Gastrocnemius medialis (tissue), 4 donors: Measurements from ENCODE around the gene ITIH6. TPM values are rescaled to one million over a fixed set of nuclear protein-coding genes. Genes with fewer than 3 reads are reported as not detected.
"Not testable (repeated sequence)": the region's sequence is repeated elsewhere in the genome, so short reads cannot be mapped to it uniquely, and the experiment has no call there.

Experiments used
- ATAC-seq, 2 donors: fragments of 150-250 bp; one replicate each; pipeline ENCODE4 v1.9.1; 2016
- DNase-seq, 2 donors: peaks; one replicate each; pipeline ENCODE4 v3.0.0-alpha.2; 2019
- H3K27ac ChIP-seq, 4 donors: fragments of 200-600 bp; sonication (generic); 1 replicate in 1 of 4; 2 replicates in 3 of 4; pipeline ENCODE4 v1.5.1; 2016 to 2018; ENCODE audit warnings: mild to moderate bottlenecking in 2 of 4, moderate library complexity in 1 of 4
- H3K27me3 ChIP-seq, 3 donors: fragments of 200-600 bp; sonication (generic) in 2 of 3; 1 replicate in 1 of 3; 2 replicates in 2 of 3; pipeline versions ENCODE4 v1.5.1 to v1.6.0; 2016 to 2019; ENCODE audit warnings: mild to moderate bottlenecking in 1 of 3, moderate library complexity in 1 of 3
- H3K36me3 ChIP-seq, 2 donors: fragments of 200-600 bp; sonication (generic) in 1 of 2; one replicate each; pipeline ENCODE4 v1.5.1; 2017 to 2018
- H3K4me1 ChIP-seq, 2 donors: fragments of 200-600 bp; sonication (generic) in 1 of 2; one replicate each; pipeline ENCODE4 v1.5.1; 2016 to 2017; ENCODE audit warnings: mild to moderate bottlenecking in 2 of 2
- H3K4me3 ChIP-seq, 4 donors: fragments of 200-600 bp; sonication (generic) in 3 of 4; 1 replicate in 1 of 4; 2 replicates in 3 of 4; pipeline ENCODE4 v1.5.1; 2016 to 2019; ENCODE audit warnings: mild to moderate bottlenecking in 2 of 4
- H3K9me3 ChIP-seq, 3 donors: fragments of 200-600 bp; sonication (generic) in 2 of 3; 1 replicate in 1 of 3; 2 replicates in 2 of 3; pipeline ENCODE4 v1.5.1; 2016 to 2019
- POLR2A ChIP-seq, 2 donors: fragments of 450-650 bp; IDR thresholded peaks; one replicate each; pipeline ENCODE4 v1.6.1; 2017; ENCODE audit warnings: antibody characterized with exemption in 2 of 2, mild to moderate bottlenecking in 2 of 2, moderate library complexity in 2 of 2
- in situ Hi-C, 4 donors: fragments of 200-750 bp; cut with MboI; loops; one replicate each; pipeline versions ENCODE4 v1.15.0 to v1.8.0; 2017; ENCODE audit warnings: low sequenced_read_pairs in 4 of 4
- intact Hi-C: fragments of 100-400 bp; cut with DNase I; formaldehyde crosslinking; loops from one replicate; pipeline ENCODE4 v1.15.1; 2023; ENCODE audit warnings: low total_unique reads
- total RNA-seq, 4 donors: library from RNA; depleted of rRNA; stranded (reverse); fragments of >200 nt; gene quantifications; one replicate each; pipeline versions ENCODE4 v1.1.0 to v1.2.3, GENCODE V29; 2016
- TF ChIP-seq, protein P1 (sequence below), 5 experiments: fragments of 450-650 bp in 3 of 5; fragments of 200-600 bp in 2 of 5; sonication (generic) in 2 of 5; IDR thresholded peaks in 4 of 5; conservative IDR thresholded peaks in 1 of 5; 1 replicate in 4 of 5; 2 replicates in 1 of 5; pipeline ENCODE4 v1.5.1; 2016 to 2019; ENCODE audit warnings: antibody characterized with exemption in 5 of 5, mild to moderate bottlenecking in 3 of 5, moderate library complexity in 3 of 5

Gene ITIH6, protein sequence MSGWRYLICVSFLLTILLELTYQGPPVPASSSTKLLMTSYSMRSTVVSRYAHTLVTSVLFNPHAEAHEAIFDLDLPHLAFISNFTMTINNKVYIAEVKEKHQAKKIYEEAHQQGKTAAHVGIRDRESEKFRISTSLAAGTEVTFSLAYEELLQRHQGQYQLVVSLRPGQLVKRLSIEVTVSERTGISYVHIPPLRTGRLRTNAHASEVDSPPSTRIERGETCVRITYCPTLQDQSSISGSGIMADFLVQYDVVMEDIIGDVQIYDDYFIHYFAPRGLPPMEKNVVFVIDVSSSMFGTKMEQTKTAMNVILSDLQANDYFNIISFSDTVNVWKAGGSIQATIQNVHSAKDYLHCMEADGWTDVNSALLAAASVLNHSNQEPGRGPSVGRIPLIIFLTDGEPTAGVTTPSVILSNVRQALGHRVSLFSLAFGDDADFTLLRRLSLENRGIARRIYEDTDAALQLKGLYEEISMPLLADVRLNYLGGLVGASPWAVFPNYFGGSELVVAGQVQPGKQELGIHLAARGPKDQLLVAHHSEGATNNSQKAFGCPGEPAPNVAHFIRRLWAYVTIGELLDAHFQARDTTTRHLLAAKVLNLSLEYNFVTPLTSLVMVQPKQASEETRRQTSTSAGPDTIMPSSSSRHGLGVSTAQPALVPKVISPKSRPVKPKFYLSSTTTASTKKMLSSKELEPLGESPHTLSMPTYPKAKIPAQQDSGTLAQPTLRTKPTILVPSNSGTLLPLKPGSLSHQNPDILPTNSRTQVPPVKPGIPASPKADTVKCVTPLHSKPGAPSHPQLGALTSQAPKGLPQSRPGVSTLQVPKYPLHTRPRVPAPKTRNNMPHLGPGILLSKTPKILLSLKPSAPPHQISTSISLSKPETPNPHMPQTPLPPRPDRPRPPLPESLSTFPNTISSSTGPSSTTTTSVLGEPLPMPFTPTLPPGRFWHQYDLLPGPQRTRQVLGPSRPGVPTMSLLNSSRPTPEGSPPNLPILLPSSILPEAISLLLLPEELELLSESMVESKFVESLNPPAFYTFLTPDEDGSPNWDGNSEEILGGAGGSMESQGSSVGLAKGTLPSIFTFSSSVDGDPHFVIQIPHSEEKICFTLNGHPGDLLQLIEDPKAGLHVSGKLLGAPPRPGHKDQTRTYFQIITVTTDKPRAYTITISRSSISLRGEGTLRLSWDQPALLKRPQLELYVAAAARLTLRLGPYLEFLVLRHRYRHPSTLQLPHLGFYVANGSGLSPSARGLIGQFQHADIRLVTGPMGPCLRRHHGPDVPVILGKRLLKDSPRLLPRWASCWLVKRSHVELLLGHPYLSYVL
- total RNA-seq, result not detected

DNA sequence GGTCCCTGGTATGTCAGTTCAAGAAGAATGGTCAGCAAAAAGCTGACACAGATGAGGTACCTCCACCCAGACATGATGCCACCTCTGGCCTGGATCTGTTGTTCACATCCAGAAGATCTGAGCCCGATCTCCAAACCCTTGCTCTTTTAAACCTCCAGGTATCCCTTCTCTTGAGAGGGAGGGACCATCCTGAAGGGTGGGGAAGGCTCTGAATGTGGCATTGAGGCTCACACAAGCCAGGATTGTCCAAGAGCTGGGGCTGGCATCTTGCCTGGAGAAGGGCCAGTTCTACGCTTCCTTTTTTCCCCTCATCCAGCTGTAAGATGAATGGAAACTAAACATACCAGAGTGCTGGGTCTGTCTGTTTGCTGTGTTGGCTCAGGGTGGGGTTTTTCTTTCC is at the start of gene ITIH6:
Gene ITIH6, minus strand, starts transcription at position 119 of the 400 bp plus-strand sequence. Its CDS starts 45 bp downstream, at position 74.
- no peak within 1 kb of the TSS for H3K4me3 ChIP-seq
- no peaks in the 10 kb centered on the region for H3K9me3 ChIP-seq
- TF ChIP-seq, protein P1, sequence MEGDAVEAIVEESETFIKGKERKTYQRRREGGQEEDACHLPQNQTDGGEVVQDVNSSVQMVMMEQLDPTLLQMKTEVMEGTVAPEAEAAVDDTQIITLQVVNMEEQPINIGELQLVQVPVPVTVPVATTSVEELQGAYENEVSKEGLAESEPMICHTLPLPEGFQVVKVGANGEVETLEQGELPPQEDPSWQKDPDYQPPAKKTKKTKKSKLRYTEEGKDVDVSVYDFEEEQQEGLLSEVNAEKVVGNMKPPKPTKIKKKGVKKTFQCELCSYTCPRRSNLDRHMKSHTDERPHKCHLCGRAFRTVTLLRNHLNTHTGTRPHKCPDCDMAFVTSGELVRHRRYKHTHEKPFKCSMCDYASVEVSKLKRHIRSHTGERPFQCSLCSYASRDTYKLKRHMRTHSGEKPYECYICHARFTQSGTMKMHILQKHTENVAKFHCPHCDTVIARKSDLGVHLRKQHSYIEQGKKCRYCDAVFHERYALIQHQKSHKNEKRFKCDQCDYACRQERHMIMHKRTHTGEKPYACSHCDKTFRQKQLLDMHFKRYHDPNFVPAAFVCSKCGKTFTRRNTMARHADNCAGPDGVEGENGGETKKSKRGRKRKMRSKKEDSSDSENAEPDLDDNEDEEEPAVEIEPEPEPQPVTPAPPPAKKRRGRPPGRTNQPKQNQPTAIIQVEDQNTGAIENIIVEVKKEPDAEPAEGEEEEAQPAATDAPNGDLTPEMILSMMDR (IDR thresholded peaks at IDR 0.05 in 4 of 5, conservative IDR thresholded peaks at IDR 0.05 in 1 of 5), result no peak
- TF ChIP-seq POLR2A (IDR thresholded peaks at IDR 0.05), result no peak
- intact Hi-C loops, result no loop called here
- no peaks in the 10 kb centered on the region for H3K36me3 ChIP-seq
- no peak for ATAC-seq
- in situ Hi-C loops, result no loop called here
- no peaks in the 10 kb centered on the region for H3K27me3 ChIP-seq
- no peak for DNase-seq
- H3K4me1 ChIP-seq, result no peaks in the 10 kb centered on the region
- H3K27ac ChIP-seq, result no peak within 1 kb of the TSS

DNA sequence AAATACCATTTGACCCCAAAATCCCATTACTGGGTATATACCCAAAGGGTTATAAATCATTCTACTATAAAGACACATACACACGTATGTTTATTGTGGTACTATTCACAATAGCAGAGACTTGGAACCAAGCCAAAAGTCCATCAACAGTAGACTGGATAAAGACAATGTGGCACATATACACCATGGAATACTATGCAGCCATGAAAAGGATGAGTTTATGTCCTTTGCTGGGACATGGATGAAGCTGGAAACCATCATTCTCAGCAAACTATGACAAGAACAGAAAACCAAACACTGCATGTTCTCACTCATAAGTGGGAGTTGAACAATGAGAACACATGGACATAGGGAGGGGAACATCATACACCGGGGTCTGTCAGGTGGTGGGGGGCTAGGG is 49.6 kb upstream of the ITIH6 start:
- H3K4me3 ChIP-seq, H3K9me3 ChIP-seq, H3K27me3 ChIP-seq, H3K36me3 ChIP-seq, ATAC-seq, H3K4me1 ChIP-seq, DNase-seq, H3K27ac ChIP-seq, in situ Hi-C loops, intact Hi-C loops: not testable (repeated sequence)

DNA sequence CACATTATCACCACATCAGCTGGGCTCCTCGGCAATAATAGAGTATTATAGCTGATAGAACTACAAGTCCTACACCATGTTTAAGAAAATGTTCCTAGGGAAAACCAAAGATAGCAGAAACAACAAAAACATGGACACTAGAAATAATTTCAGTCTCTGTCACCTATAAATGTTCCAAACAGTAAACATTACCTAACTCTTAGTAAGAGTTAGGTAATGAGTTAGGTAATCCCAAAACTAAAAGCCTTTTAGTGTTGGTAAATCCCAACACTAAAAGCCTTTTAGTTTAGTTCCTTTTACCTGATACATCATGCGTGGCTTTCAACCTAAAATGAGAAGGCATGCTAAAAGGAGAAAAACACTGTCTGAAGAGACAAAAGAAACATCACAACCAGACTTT is 45.0 kb upstream of the ITIH6 start:
- ATAC-seq (no peak), DNase-seq (no peak)
- TF ChIP-seq, protein P1 (IDR thresholded peaks at IDR 0.05 in 4 of 5, conservative IDR thresholded peaks at IDR 0.05 in 1 of 5), result no peak
- Histone ChIP-seq H3K27ac (no peak overlapping the region), H3K36me3 (no peaks in the 10 kb centered on the region), H3K9me3 (no peaks in the 10 kb centered on the region), H3K4me3 (no peak overlapping the region), H3K4me1 (no peaks in the 10 kb centered on the region), H3K27me3 (no peaks in the 10 kb centered on the region)
- in situ Hi-C loops, result no loop called here
- intact Hi-C loops, result no loop called here

DNA sequence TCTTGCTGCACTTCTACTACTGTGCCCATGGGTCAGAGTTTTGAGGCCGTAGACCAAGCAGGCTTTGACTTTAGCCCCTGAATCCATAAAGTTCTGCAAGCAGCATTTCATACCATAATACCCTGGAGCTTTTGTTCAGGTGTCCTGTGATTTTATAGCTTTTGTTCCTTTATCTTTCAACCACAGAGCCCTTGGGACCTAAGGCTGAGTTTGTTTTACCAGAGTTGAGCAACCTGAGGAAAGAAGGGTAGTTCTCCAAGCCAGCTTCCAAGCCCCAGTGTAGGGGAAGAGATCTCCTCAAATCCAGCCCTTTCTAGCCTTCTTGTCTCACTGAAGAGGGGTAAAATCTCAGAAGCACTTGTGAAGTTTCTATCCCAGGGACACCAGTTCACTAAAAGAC is 44.6 kb upstream of the ITIH6 start:
- Histone ChIP-seq H3K4me1 (no peaks in the 10 kb centered on the region), H3K4me3 (no peak overlapping the region), H3K9me3 (no peaks in the 10 kb centered on the region), H3K27me3 (no peaks in the 10 kb centered on the region), H3K27ac (no peak overlapping the region), H3K36me3 (no peaks in the 10 kb centered on the region)
- in situ Hi-C loops, result no loop called here
- ATAC-seq (no peak), DNase-seq (no peak)
- intact Hi-C loops, result no loop called here
- no peak for TF ChIP-seq POLR2A (IDR thresholded peaks at IDR 0.05)
- TF ChIP-seq, protein P1 (IDR thresholded peaks at IDR 0.05 in 4 of 5, conservative IDR thresholded peaks at IDR 0.05 in 1 of 5), result no peak

DNA sequence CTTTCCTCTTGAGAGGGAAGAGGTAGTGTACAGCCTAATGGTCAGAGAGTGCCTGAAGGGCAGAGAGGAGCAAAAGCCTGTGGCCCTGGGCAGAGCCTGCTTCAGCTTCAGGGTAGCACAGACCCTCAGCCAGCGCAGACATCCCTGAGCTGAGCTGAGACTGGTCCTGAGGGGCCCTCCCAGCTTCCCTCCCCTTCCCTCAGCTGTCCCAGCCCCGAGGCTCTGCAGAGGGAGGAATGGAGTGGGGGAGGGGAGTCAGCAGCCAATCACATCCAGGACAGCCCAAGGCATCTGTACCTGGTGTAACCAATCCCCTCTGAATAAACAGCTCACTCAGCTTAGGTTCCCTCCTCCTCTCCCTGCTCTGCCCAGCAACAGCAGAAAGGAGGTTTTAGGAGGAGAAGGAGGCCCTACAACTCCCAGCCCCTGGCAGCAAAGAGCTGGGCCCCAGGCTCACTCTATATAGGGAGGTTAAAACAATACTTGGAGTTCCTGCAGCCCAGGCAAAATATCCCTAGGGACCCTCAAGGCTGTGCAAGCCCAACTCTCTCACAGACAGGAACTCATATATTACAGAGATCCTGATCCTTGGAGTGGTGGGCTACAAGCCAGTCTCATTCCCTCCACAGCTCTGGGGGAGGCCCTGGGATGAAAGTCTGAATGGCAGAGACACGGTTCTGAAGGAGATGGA is 43.3 kb upstream of the ITIH6 start:
- H3K27ac ChIP-seq, H3K4me1 ChIP-seq, in situ Hi-C loops, intact Hi-C loops, H3K36me3 ChIP-seq, H3K9me3 ChIP-seq, ATAC-seq, H3K27me3 ChIP-seq, H3K4me3 ChIP-seq, DNase-seq: not testable (repeated sequence)
